Mesodermal cell (in vitro differentiated cells): ENCODE measurements around the gene HNRNPU.

Experiments
- H3K27ac ChIP-seq: 2 replicates; pipeline ENCODE4 v1.7.0; 2013; ENCODE audit warnings: mild to moderate bottlenecking, low read depth, low read length, moderate library complexity; ENCODE audit not compliant: severe bottlenecking
- H3K36me3 ChIP-seq: 2 replicates; pipeline ENCODE4 v1.7.1; 2013; ENCODE audit warnings: mild to moderate bottlenecking, low read length, moderate library complexity; ENCODE audit not compliant: control insufficient read depth, insufficient read depth
- H3K4me1 ChIP-seq: one replicate; pipeline ENCODE4 v1.7.1; 2013; ENCODE audit warnings: mild to moderate bottlenecking, low read length; ENCODE audit not compliant: insufficient read depth, control insufficient read depth, poor library complexity, severe bottlenecking
- H3K4me3 ChIP-seq: 2 replicates; pipeline ENCODE4 v1.7.0; 2013; ENCODE audit warnings: low read length, control low read depth, mild to moderate bottlenecking; ENCODE audit not compliant: insufficient read depth, poor library complexity, severe bottlenecking; ENCODE audit errors: extremely low read depth
- H3K9me3 ChIP-seq: 2 replicates; pipeline ENCODE4 v1.7.1; 2013; ENCODE audit warnings: mild to moderate bottlenecking, low read length, moderate library complexity; ENCODE audit not compliant: control insufficient read depth
- WGBS, 2 experiments: methylation state at CpG; one replicate each; pipeline ENCODE4 v1.1.5; 2013; ENCODE audit warnings: missing lambda C conversion rate in 2 of 2; ENCODE audit not compliant: insufficient coverage in 2 of 2; 5-methylcytosine and 5-hydroxymethylcytosine counted together

HNRNPU gene

DNA sequence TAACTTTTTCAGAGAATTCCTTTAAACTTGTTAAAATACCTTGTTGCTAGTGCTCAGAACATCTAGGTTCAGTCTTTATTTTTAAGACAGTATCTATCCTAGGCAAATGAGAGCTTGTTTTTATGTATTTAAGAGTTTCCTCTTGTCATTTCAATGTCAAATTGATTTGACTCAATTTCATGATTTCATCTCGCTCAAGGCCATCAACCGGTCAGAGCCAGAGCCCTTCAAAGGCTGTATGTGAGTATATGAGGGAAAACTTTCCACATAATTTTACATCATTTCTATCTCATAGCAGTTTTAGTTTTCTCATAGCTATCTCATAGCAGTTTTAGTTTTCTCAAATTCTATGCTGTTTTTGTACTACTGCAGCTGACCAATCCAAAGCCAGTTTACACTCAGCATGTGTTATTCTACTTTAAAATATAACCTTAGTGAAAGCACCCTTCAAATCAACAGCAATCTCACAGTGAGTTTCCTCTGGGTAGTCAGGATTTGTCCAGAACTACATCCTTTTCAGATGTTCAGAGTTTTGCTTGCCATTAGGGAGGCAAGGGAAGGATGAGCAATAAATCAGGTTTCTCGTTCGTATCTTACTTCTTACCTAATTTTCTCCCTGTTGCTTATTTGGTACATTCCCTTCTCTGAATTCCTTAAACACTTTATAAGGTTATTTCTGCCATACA, 12.7 kb downstream of the HNRNPU start:
- no peak overlapping the region for H3K4me3 ChIP-seq
- WGBS, 2 experiments: no CpG with 5 or more reads among the region's 4 CpGs
- no peaks in the 10 kb centered on the region for H3K9me3 ChIP-seq
- no peaks in the 10 kb centered on the region for H3K4me1 ChIP-seq
- no peak overlapping the region for H3K27ac ChIP-seq
- H3K36me3 ChIP-seq: peaks cover 90% of the 10 kb centered on the region

DNA sequence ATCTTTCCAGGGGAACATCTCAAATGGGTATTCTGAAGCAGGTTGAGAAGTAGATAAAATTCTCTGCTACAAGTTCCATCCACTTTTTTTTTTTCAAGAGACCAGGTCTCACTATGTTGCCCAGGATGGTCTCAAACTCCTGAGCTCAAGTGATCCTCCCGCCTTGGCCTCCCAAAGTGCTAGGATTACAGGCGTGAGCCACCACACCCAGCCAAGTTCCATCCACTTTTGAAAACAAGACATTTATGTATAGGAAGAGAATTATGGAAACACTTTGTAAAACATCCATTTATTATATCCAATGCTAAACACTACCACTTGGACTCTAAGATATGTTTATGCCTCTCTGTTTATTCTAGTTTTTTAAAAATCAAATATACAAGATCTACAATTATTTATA, 13.4 kb downstream of the HNRNPU start:
- no peaks in the 10 kb centered on the region for H3K4me1 ChIP-seq
- H3K4me3 ChIP-seq: no peak overlapping the region
- H3K36me3 ChIP-seq: peaks cover 90% of the 10 kb centered on the region
- WGBS, 2 experiments: no CpG with 5 or more reads among the region's 2 CpGs
- no peaks in the 10 kb centered on the region for H3K9me3 ChIP-seq
- H3K27ac ChIP-seq: no peak overlapping the region

DNA sequence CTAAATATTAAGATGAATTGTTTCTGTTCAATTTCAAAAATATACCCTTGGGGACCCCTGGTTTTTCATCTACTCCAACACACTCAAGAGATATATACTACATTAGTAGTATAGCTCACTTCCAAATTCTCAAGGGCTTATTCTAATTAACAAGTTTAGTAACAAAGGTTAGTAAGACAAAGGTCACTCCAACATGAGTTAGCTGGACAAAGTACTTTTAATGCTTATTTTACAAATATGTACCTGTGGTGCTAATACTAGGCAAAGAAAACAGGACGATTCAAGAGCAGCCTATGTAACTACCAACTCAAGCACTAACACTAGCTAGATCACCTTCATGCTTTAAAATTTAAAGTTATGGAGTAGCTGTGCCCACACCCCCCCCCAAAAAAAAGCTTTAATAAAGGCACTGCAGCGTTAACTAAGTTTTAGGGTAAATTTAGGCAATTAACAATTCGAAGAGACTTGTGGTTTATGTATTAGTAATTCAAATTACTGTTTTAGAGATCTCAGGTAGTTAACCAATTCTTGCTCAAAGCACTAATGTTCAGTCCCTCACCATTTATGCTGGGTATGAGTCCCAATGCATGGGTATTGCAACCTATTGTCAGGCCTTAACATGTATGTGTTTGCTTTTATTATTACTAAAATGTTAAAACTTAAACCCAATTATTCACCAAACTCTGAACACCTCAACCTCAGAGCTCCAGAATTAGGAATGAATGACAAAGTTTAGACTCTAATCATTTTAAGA, 14.1 kb downstream of the HNRNPU start:
- H3K4me3 ChIP-seq: no peak overlapping the region
- H3K4me1 ChIP-seq: no peaks in the 10 kb centered on the region
- no peak overlapping the region for H3K27ac ChIP-seq
- WGBS, 2 experiments: no CpG with 5 or more reads among the region's 3 CpGs
- H3K9me3 ChIP-seq: no peaks in the 10 kb centered on the region
- peaks cover 90% of the 10 kb centered on the region for H3K36me3 ChIP-seq

DNA sequence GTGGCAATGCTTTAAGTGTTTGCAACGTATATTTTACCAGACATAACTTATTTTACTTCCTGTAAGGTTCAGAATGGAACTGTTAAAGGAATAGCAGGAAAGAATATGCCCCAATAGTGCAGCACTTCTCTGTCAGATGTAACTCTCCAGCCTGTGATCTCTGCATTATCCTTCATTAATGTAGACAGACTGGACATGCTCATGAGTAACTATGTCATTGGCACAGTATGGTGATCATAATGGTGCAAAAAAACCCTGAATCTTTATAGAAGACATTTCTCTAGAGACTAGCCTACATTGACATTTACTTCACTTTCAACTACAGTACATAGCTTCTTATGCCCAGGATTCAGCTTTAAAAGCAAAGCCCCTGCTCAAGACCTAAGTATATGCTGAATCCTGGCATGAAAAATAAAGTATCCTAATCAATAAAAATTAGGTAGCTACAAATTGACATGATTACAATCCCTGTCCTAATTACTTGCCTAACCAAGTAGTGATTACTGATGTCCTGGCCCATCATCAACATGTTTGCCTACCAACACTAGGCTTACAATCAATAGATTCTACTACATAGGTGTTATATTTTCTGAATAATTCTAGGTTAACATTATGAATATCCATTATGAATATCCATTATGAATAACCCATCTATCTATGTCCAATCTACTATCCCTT, 15.0 kb downstream of the HNRNPU start:
- Histone ChIP-seq H3K36me3 (peaks cover 93% of the 10 kb centered on the region), H3K4me3 (no peak overlapping the region), H3K27ac (no peak overlapping the region), H3K9me3 (no peaks in the 10 kb centered on the region), H3K4me1 (no peaks in the 10 kb centered on the region)
- no CpG with 5 or more reads among the region's 1 CpG for WGBS, 2 experiments

DNA sequence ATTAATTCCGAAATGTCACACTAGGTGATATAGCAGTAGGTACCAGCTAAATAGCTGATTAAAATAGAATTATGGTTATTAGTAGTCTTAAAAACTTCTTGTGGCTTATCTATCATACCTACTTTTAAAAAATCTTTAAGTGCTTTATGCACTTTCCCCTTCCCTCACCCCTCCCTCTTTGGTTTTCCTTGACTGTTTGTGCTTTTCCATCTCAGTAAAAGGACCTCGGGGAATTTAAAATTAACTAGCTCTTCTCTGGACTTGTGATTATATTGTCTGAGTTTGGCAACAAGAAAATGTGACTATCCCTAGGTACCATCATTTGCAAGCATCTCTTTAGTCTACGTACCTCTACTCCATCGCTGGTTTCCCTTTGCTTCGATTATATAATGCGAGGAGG, 17.7 kb downstream of the HNRNPU start:
- H3K36me3 ChIP-seq: peaks cover 89% of the 10 kb centered on the region
- no peaks in the 10 kb centered on the region for H3K4me1 ChIP-seq
- WGBS, 2 experiments: no CpG with 5 or more reads among the region's 6 CpGs
- H3K9me3 ChIP-seq: no peaks in the 10 kb centered on the region
- no peak overlapping the region for H3K4me3 ChIP-seq
- H3K27ac ChIP-seq: no peak overlapping the region

DNA sequence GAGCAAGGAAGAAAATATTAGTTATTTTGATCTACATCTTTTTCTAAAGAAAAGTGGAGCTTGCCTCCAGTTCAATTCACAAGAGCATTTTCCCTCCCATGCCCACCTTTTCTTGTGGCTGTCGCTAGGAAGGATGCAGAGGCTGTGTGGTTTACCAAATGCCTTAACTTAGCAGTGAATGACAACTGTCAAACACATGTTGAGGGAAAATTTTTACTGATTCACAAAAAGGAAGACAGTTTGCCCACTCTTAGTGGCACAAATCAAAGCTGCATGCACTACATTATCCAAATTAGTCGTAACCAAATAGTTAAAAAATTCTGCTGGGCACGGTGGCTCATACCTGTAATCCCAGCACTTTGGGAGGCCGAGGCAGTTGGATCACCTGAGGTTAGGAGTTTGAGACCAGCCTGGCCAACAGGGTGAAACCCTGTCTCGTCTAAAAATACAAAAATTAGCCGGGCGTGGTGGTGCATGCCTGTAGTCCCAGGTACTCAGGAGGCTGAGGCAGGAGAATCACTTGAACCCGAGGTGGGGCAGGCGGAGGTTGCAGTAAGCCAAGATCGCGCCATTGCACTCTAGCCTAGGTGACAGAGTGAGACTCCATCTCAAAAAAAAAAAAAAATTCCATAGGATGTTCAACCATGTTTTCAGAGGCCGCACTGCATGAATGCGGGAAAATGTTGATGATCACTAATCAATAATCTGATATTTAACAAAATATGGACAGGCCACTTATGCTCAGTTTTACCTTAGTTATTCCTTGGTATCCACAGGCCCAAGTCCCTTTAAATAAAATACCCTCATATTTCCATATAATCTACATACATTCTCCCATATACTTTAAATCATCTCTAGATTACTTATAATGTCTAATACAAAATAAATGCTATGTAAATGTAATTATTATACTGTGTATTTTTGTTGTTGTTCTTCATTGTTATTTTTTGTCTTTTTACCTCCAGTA, 19.9 kb downstream of the HNRNPU start:
- Histone ChIP-seq H3K27ac (no peak overlapping the region), H3K4me3 (no peak overlapping the region), H3K9me3 (no peaks in the 10 kb centered on the region), H3K4me1 (no peaks in the 10 kb centered on the region), H3K36me3 (peaks cover 92% of the 10 kb centered on the region)
- WGBS, 2 experiments: 95 to 97% methylated on average over 9 of the region's 13 CpGs

DNA sequence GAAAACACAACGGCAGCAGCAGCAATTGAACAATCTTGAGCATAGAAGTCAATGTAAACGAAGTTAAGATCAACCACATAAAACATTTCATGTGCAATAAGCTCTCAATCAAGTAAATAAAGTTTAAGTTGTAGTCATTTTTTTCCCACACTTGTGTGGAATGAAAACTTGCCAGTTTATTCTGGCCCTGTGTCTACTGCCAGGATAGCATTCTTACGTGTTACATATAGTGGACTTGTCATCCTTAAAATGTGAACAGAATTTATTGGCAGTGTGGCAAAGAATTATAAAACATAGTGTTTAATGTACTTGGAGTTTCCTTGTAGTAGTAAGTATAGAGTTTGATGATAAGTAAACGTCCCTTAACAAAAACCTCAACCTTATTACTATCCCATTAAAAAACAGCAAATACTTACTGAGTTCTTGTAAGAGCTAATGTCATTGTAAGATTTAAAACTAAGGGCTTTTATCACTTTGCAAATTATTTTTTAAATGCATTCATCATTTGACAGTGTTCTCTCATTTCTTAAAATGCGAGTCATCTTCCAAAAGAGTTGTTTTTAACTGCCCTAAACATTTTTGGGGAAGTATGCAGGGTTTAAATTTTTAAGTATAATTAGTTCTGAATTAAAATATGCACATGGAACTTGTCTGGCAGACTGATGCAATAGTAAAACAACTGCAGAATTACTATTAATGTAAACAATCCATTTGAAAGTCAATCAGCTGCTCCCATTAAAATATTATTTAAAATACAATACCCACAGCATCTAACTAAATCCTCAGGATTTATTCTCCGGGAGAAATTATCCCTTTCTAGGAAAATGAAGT, 21.0 kb downstream of the HNRNPU start:
- H3K4me3 ChIP-seq: no peak overlapping the region
- H3K36me3 ChIP-seq: peaks cover 90% of the 10 kb centered on the region
- no peaks in the 10 kb centered on the region for H3K4me1 ChIP-seq
- WGBS, 2 experiments: 100% methylated on average over 1 of the region's 6 CpGs
- H3K27ac ChIP-seq: no peak overlapping the region
- H3K9me3 ChIP-seq: no peaks in the 10 kb centered on the region

DNA sequence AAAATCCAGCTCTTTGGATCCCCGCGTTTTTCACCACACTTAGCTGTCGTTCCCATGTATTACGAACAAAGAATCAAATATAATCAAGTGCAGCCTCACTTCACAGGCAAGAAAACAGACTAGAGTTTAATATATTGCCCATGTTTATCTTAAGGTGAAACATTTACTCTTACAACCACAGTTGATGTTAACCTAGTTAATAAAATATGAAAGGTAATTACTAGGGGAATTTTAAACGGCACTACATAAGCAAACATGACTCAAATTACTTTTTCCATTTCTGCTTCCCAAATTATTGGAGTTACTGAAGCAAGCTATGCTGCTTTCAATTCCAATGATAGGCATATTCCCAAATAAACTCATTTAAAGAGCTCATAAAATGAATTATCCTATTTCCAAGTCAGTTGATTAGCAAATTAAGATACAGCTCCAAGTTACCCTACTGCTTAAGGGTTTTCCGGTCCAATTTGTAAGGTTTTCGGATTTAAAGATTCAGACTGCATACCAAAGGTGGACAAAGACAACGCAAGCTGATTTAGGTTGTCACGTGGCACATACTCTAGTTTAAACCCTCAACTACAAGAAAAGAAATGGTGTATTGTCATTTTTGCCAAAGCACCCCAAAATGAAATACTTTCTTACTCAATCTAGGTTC, 22.9 kb downstream of the HNRNPU start:
- H3K4me3 ChIP-seq: no peak overlapping the region
- no peaks in the 10 kb centered on the region for H3K9me3 ChIP-seq
- H3K4me1 ChIP-seq: peaks cover 8% of the 10 kb centered on the region
- whole genome bisulfite sequencing, 2 experiments: 98 to 100% methylated on average over 4 to 7 of the region's 9 CpGs
- no peak overlapping the region for H3K27ac ChIP-seq
- peaks cover 79% of the 10 kb centered on the region for H3K36me3 ChIP-seq

DNA sequence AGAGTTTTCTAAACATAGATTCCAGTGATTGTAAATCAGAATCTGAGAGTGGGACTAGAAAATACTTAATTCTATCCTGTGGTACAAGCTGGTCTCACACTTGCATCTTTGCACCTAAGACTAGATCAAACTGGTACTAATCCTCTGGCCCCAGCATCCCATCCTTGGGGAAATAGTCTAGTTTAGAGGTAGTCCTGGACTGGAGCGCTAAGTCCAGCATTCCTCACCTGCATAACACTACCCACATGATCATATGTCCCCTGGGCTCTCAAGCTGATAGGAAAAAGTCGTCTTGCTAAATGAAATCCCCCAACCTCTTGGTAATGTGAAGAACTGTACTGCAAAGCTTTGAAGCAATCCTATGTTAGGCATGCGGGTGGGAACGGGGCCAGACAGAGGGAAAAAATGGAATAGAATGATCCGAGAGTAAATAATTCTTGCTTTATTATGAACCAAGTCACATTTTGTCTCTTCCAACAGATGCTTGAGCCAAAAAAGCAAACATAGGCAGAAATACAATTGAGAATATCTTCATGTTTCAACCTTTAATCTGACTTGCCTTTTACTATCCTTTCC, 24.0 kb downstream of the HNRNPU start:
- Histone ChIP-seq H3K4me3 (no peak overlapping the region), H3K27ac (peak overlapping the region; percentile 19), H3K36me3 (peaks cover 68% of the 10 kb centered on the region), H3K4me1 (peaks cover 8% of the 10 kb centered on the region), H3K9me3 (no peaks in the 10 kb centered on the region)
- 100% methylated on average over 2 to 3 of the region's 5 CpGs for WGBS, 2 experiments
